NB4 (cell line): ENCODE measurements around the gene NAPSA.
A peak's percentile ranks its signal among the peaks of the same experiment; 100 is the strongest.

Experiments
- DNase-seq: peaks from one replicate; pipeline ENCODE4 v3.0.0; 2010; ENCODE audit warnings: low read depth
- H3K4me3 ChIP-seq: one replicate; pipeline ENCODE4 v1.5.1; 2011; ENCODE audit warnings: mild to moderate bottlenecking, low read depth, low read length, moderate library complexity
- MYC ChIP-seq: IDR thresholded peaks from 2 replicates; pipeline ENCODE4 v1.6.1; 2011; ENCODE audit warnings: low read depth, low read length
- POLR2A ChIP-seq: IDR thresholded peaks from 2 replicates; pipeline ENCODE4 v1.6.1; 2011; ENCODE audit warnings: mild to moderate bottlenecking; ENCODE audit not compliant: insufficient read length; ENCODE audit errors: extremely low read depth
- TF ChIP-seq, protein P1 (sequence below): IDR thresholded peaks from 2 replicates; pipeline ENCODE4 v1.6.1; 2011; ENCODE audit warnings: low read depth, low read length
- TF ChIP-seq, protein P2 (sequence below): IDR thresholded peaks from one replicate; pipeline ENCODE4 v1.5.1; 2012; ENCODE audit warnings: low read depth, low read length

NAPSA gene

DNA sequence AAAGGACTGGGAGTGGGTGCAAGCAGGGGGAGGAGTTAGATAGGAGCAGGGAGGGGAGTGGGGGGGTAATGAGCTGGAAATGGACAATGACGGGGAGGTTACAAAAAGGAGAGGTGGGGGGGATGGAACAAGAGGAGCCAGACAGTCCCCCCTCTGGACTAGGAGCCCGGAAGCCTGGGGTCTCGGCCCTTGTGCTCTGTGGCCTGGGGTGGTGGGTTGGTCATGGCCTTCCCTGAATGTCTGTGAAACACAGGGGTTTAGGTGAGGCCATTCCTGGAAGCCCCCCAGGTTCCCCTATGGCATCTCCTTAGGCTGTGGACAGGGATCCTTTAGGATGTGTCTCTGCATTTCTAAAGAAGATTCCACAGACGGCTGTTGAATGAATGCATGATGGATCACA is 48.3 kb downstream of the NAPSA start:
- no peak for TF ChIP-seq MYC
- TF ChIP-seq, protein P1, sequence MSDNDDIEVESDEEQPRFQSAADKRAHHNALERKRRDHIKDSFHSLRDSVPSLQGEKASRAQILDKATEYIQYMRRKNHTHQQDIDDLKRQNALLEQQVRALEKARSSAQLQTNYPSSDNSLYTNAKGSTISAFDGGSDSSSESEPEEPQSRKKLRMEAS = no peak
- TF ChIP-seq, protein P2, sequence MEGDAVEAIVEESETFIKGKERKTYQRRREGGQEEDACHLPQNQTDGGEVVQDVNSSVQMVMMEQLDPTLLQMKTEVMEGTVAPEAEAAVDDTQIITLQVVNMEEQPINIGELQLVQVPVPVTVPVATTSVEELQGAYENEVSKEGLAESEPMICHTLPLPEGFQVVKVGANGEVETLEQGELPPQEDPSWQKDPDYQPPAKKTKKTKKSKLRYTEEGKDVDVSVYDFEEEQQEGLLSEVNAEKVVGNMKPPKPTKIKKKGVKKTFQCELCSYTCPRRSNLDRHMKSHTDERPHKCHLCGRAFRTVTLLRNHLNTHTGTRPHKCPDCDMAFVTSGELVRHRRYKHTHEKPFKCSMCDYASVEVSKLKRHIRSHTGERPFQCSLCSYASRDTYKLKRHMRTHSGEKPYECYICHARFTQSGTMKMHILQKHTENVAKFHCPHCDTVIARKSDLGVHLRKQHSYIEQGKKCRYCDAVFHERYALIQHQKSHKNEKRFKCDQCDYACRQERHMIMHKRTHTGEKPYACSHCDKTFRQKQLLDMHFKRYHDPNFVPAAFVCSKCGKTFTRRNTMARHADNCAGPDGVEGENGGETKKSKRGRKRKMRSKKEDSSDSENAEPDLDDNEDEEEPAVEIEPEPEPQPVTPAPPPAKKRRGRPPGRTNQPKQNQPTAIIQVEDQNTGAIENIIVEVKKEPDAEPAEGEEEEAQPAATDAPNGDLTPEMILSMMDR = no peak
- no peak for TF ChIP-seq POLR2A
- no peak overlapping the region for H3K4me3 ChIP-seq
- no peak for DNase-seq

DNA sequence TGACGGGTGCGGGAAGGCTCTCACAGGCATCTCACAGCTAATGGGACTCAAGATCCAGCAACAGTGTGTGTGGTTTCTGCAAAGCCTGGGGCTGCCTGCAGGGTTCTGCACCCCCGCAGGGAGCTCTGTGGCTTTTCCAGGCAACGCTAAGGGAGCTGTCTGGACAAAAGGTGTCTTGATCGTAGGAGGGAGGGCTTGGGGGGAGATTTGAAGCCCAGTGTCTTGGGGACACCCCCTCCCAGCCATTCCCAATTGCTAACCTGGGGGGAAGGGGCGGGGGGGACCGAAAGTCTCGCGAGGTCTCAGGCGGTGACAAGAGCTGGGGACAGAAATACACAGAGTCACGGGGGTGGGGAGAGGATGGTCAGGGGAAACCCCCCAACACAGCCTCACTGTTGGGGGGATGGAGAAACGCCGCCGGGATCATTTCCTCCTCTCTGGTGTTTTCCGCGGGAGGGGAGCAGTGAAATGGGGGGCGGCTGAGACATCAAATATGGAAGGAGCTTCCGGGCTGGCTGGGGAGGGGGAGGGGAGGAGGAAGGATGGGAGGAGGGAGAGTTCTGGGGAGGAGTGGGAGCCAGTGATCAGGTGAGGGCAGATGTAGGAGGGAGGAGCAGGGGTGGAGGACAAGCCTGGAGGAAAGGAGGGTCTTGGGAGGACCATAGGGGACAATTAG is 49.5 kb downstream of the NAPSA start:
- no peak overlapping the region for H3K4me3 ChIP-seq

GRCh38 chr19:50314724-50315708 is 50.4 kb downstream of the NAPSA start:
- DNase-seq = no peak
- TF ChIP-seq, protein P2 = no peak
- TF ChIP-seq POLR2A = no peak
- TF ChIP-seq, protein P1 = no peak
- TF ChIP-seq MYC = no peak
- H3K4me3 ChIP-seq = no peak overlapping the region

More for the DNA sequence above, 49.5 kb downstream of the NAPSA start:
- TF ChIP-seq, protein P2 = no peak
- TF ChIP-seq, protein P1 = no peak
- no peak for TF ChIP-seq POLR2A
- TF ChIP-seq MYC = no peak
- DNase-seq = peak; percentile 46

GRCh38 chr19:50313812-50314536 is 51.5 kb downstream of the NAPSA start:
- DNase-seq = no peak
- TF ChIP-seq, protein P2 = no peak
- TF ChIP-seq, protein P1 = no peak
- no peak for TF ChIP-seq MYC
- no peak for TF ChIP-seq POLR2A
- no peak overlapping the region for H3K4me3 ChIP-seq

- no peak overlapping the region for H3K4me3 ChIP-seq
- TF ChIP-seq, protein P1 = no peak
- TF ChIP-seq POLR2A (no peak), MYC (no peak)
- TF ChIP-seq, protein P2 = no peak
- no peak for DNase-seq
These were observed 52.2 kb downstream of the NAPSA start for GRCh38 chr19:50312967-50313811.
